ENCODE measurements around the gene GPS1. TPM values are rescaled to one million over a fixed set of nuclear protein-coding genes. Genes with fewer than 3 reads are reported as not detected.

GPS1 gene
- total RNA-seq, 1 experiment from 2014 or later = 136 TPM

GRCh38 chr17:82101767-82102679 lies 50.3 kb downstream of the GPS1 start:
- DNase-seq (ENCODE audit: low read depth) = no peak

DNA sequence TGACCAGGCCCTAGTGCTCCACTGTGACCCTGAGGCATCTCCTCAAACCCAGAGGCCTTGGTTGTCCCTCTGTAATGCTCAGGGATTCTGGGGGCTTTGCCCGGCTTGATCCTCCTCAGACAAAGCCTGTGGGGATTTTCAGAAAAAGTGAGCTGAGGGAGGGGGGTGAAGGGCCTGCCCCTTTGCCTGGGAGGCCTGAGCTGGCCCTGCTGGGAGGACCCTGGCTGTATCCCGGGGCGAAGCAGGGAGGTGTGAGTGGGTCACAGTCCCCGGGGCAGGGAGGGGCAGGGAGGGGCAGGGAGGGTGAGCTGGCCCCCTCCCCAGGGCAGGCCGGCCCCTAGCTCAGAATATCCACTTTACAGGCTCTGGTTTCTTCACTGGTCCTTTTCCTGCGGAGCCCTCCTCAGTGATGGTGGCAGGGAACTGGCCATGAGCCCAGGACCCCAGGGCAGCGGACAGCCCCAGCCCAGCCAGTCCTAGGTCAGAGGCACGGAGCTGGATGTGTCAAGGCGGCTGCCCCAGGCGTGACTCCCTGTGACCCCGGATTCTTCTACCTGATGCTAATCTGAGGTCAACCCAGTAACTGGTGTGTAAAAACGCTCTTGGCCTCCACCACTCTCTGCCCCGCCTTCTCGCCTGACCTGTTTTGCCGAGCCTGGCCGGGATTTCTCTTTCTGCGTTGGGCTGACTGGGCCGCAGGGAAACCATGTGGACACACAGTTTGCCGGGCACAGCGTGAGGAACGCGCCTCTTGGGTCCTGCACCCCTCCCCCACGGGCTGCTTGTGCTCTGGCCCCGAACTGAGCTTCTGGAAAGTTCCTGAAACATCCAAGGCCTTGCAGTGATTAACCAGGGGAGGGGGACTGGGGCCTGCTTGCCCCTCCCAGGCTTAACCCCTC lies 52.1 kb downstream of the GPS1 start:
- DNase-seq (ENCODE audit: low read depth) = no peak

DNA sequence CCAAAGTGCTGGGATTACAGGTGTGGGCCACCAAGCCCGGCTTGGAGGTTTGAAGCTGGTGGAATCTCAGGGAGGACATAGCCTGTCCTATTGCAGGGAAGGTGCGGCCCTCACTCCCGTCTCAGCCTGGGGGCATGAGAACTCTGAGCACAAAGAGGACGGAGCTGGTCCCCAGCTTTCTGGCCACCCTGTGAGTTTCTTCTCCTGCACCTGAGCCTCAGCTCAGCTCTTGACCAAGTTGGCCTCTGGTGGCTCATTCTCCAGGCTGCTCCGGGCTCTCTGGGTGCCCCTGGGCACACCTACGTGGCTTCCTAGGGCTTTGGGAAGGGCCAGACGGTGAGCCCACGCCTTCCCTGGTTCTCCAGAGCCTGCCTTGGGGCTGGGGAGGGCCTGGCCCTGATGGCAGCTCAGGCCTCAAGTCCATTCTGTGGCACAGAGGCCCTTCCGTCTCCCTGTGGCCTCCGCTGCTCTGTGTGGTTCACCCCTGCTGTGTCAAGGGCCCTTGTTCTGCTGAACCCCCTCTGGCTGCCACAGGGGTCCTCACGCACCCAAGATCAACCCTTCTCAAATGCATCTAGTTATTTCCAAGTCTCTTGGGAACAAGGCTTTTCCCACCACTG lies 53.2 kb downstream of the GPS1 start:
- no peak for DNase-seq (ENCODE audit: low read depth)

DNA sequence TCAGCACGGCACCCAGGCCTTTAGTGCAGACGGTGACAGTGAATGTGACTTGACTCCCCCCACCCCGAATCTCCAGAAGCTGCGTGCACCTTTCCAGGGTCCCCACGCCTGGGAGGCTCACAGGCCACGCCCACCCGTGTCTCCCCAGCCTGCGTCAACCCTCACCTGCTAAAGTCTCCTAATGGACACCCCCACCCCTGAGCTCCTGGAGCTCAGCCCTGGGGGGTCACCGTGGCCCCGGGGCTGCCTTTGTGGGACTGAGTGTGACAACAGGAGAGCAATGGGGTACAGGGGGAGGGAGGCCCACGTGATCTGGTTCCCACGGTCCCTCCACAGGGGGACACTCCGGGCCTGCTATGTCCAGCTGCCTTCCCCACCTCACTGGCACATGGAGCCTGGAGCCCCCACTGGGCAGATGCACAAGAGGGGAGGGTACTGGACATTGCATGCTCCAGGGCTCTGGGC lies 53.8 kb downstream of the GPS1 start:
- no peak for DNase-seq (ENCODE audit: low read depth)

DNA sequence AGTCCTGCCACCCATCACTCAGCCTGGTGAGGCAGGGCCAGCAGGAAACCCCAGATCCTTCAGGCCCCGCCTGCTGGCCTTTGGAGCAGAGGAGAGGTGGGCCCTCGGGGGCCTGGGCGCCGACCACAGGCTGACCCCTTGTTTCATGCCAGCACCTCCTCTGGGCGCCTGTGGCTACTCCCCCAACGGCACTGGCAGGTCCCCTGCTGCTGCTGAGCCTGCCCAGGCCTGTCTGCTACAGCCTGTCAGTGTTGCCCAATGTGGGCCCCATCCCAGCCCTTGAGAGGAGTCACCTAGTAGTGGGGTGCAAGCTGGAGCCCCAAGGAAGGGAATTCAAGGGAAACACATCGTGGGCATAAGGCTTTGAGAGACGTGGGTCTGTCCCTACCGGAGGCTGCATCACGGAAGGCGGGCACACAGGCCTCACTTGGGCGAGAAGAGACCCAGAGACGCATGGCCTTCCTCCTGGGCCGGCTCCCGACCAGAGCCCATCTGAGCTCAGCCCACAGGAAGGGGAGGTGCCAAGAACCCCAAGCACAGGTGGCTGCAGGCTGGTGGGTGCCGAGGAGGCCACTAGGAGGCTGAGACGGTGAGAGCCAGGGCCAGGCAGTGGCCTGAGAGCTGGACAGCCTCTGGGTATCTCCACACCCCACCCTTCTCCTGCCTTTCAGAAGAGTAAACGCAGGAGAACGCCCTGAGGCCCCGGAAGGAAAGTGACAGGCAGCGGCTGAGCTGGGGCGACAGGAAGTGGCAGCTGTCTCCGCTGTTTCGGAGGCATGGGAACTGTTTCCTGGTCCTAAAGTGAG lies 54.4 kb downstream of the GPS1 start:
- DNase-seq (ENCODE audit: low read depth) = peak; percentile 77

DNA sequence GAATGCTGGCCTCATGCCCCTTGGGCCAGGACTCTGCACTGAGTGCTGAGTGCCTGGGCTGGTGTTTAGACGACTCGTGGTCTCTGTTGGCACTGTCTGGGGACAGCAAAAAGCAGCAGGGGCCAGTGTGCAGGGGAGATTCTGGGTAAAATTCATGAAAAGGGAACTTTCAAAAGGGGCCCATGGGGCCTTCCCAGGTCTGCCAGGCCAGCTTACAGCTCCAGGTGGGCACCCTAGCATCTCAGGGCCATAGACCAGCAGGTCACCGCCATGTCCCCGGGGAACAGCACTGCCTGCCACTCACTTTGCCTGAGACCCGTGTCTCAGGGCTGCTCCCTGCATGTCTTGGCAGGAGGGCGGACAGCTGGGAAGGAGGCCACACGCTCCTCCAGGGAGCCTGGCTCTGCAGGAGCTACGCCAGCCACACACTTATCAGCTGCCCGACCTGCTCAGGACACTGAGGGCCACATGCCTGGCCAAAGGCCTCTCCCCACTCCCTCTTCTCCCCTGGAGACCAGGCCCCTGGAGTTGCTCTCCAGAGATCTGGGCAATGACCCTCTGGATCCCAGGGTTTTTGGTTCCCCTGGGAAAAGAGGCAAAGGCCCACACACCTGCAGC lies 55.1 kb downstream of the GPS1 start:
- no peak for DNase-seq (ENCODE audit: low read depth)

Other genes starting within 250 kb of the GPS1 start
- gene GCGR, start 247.7 kb upstream of the GPS1 start, total RNA-seq (2014; rRNA removed; shearing (Covaris generic)) = not detected in 2 replicates
- 40.2 and 58.3 TPM in 2 replicates for gene MCRIP1, start 218.6 kb upstream of the GPS1 start, total RNA-seq (2014; rRNA removed; shearing (Covaris generic))
- gene PPP1R27, start 216.8 kb upstream of the GPS1 start, total RNA-seq (2014; rRNA removed; shearing (Covaris generic)) = not detected in 2 replicates
- 1,409 and 1,513 TPM in 2 replicates for gene P4HB, start 191.4 kb upstream of the GPS1 start, total RNA-seq (2014; rRNA removed; shearing (Covaris generic))
- 124 and 207 TPM in 2 replicates for gene ARHGDIA, start 180.6 kb upstream of the GPS1 start, total RNA-seq (2014; rRNA removed; shearing (Covaris generic))
- gene ALYREF, start 160.3 kb upstream of the GPS1 start, total RNA-seq (2014; rRNA removed; shearing (Covaris generic)) = 184 and 197 TPM in 2 replicates
- gene ANAPC11, start 160.2 kb upstream of the GPS1 start, total RNA-seq (2014; rRNA removed; shearing (Covaris generic)) = 201 and 233 TPM in 2 replicates
- 0.44 and 0.59 TPM in 2 replicates for gene NPB, start 149.7 kb upstream of the GPS1 start, total RNA-seq (2014; rRNA removed; shearing (Covaris generic))
- gene PCYT2, start 140.5 kb upstream of the GPS1 start, total RNA-seq (2014; rRNA removed; shearing (Covaris generic)) = 36.0 and 43.4 TPM in 2 replicates
- 13.5 and 22.0 TPM in 2 replicates for gene SIRT7, start 133.7 kb upstream of the GPS1 start, total RNA-seq (2014; rRNA removed; shearing (Covaris generic))
- gene MAFG, start 124.2 kb upstream of the GPS1 start, total RNA-seq (2014; rRNA removed; shearing (Covaris generic)) = 8.1 and 15.1 TPM in 2 replicates
- gene PYCR1, start 114.6 kb upstream of the GPS1 start, total RNA-seq (2014; rRNA removed; shearing (Covaris generic)) = 57.5 and 80.8 TPM in 2 replicates
- gene MYADML2, start 104.7 kb upstream of the GPS1 start, total RNA-seq (2014; rRNA removed; shearing (Covaris generic)) = not detected in 2 replicates
- 3.0 and 3.2 TPM in 2 replicates for gene NOTUM, start 90.7 kb upstream of the GPS1 start, total RNA-seq (2014; rRNA removed; shearing (Covaris generic))
- 27.4 and 33.0 TPM in 2 replicates for gene ASPSCR1, start 74.3 kb upstream of the GPS1 start, total RNA-seq (2014; rRNA removed; shearing (Covaris generic))
- gene CENPX, start 29.0 kb upstream of the GPS1 start, total RNA-seq (2014; rRNA removed; shearing (Covaris generic)) = 121 and 155 TPM in 2 replicates
- gene LRRC45, start 28.6 kb upstream of the GPS1 start, total RNA-seq (2014; rRNA removed; shearing (Covaris generic)) = 6.2 and 20.8 TPM in 2 replicates
- 16.4 and 19.8 TPM in 2 replicates for gene RAC3, start 20.2 kb upstream of the GPS1 start, total RNA-seq (2014; rRNA removed; shearing (Covaris generic))
- gene DCXR, start 14.2 kb upstream of the GPS1 start, total RNA-seq (2014; rRNA removed; shearing (Covaris generic)) = 81.6 and 117 TPM in 2 replicates
- gene RFNG, start 87 bp upstream of the GPS1 start, total RNA-seq (2014; rRNA removed; shearing (Covaris generic)) = 8.4 and 18.6 TPM in 2 replicates
- 50.9 and 72.4 TPM in 2 replicates for gene DUS1L, start 13.9 kb downstream of the GPS1 start, total RNA-seq (2014; rRNA removed; shearing (Covaris generic))
- 50.8 and 90.9 TPM in 2 replicates for gene FASN, start 46.3 kb downstream of the GPS1 start, total RNA-seq (2014; rRNA removed; shearing (Covaris generic))
- gene CCDC57, start 160.9 kb downstream of the GPS1 start, total RNA-seq (2014; rRNA removed; shearing (Covaris generic)) = 0.91 and 3.4 TPM in 2 replicates
- 48.1 and 84.8 TPM in 2 replicates for gene SLC16A3, start 177.1 kb downstream of the GPS1 start, total RNA-seq (2014; rRNA removed; shearing (Covaris generic))
- 41.6 and 43.7 TPM in 2 replicates for gene CSNK1D, start 221.8 kb downstream of the GPS1 start, total RNA-seq (2014; rRNA removed; shearing (Covaris generic))